Stimulated activated CD4-positive, alpha-beta T cell treated with anti-CD3 and anti-CD28 coated beads, Interleukin-15, amount 100 ng/mL, for 24 hours (primary cell): ENCODE measurements around the gene ZNF575.
"Not testable (repeated sequence)": the region's sequence is repeated elsewhere in the genome, so short reads cannot be mapped to it uniquely, and the experiment has no call there.

Experiments used
- DNase-seq: peaks from one replicate; pipeline ENCODE4 v3.0.0-alpha.2; 2020

ZNF575 gene

GRCh38 chr19:43545981-43546380 lies 13.0 kb downstream of the ZNF575 start:
- no peak for DNase-seq

GRCh38 chr19:43546581-43546980 lies 13.6 kb downstream of the ZNF575 start:
- DNase-seq: no peak

- DNase-seq: not testable (repeated sequence)
Observed at GRCh38 chr19:43547926-43548325, 14.9 kb downstream of the ZNF575 start.

- DNase-seq: no peak
Observed at GRCh38 chr19:43548706-43549105, 15.7 kb downstream of the ZNF575 start.

GRCh38 chr19:43551399-43552197 lies 18.6 kb downstream of the ZNF575 start:
- DNase-seq: no peak

- no peak for DNase-seq
Observed at GRCh38 chr19:43552198-43552450, 19.1 kb downstream of the ZNF575 start.

- DNase-seq: no peak
Observed at GRCh38 chr19:43552616-43553015, 19.6 kb downstream of the ZNF575 start.

GRCh38 chr19:43553656-43554055 lies 20.7 kb downstream of the ZNF575 start:
- DNase-seq: no peak

GRCh38 chr19:43554317-43554895 lies 21.4 kb downstream of the ZNF575 start:
- no peak for DNase-seq

- DNase-seq: peak; percentile 85
Observed at GRCh38 chr19:43555185-43555770, 22.3 kb downstream of the ZNF575 start.

GRCh38 chr19:43560687-43561086 lies 27.7 kb downstream of the ZNF575 start:
- peak; percentile 24 for DNase-seq

GRCh38 chr19:43561139-43561970 lies 28.4 kb downstream of the ZNF575 start:
- no peak for DNase-seq

GRCh38 chr19:43562226-43562697 lies 29.3 kb downstream of the ZNF575 start:
- DNase-seq: no peak

- DNase-seq: peak; percentile 73
Observed at GRCh38 chr19:43562698-43563241, 29.8 kb downstream of the ZNF575 start.

GRCh38 chr19:43563816-43564457 lies 30.9 kb downstream of the ZNF575 start:
- no peak for DNase-seq

GRCh38 chr19:43564800-43565199 lies 31.8 kb downstream of the ZNF575 start:
- no peak for DNase-seq

GRCh38 chr19:43569657-43570056 lies 36.7 kb downstream of the ZNF575 start:
- DNase-seq: no peak

- DNase-seq: no peak
Observed at GRCh38 chr19:43570174-43570791, 37.3 kb downstream of the ZNF575 start.

GRCh38 chr19:43572171-43572588 lies 39.2 kb downstream of the ZNF575 start:
- DNase-seq: no peak

- no peak for DNase-seq
Observed at GRCh38 chr19:43574424-43575155, 41.6 kb downstream of the ZNF575 start.
